Activated CD8-positive, alpha-beta memory T cell treated with anti-CD3 and anti-CD28 coated beads, Interleukin-2, amount 50 U/mL, for 24 hours (primary cell): ENCODE measurements around the gene VILL.
"Not testable (repeated sequence)": the region's sequence is repeated elsewhere in the genome, so short reads cannot be mapped to it uniquely, and the experiment has no call there.

Experiments used
- DNase-seq: peaks from one replicate; pipeline ENCODE4 v3.0.0-alpha.2; 2020; ENCODE audit errors: extremely low read depth

The VILL gene

DNA sequence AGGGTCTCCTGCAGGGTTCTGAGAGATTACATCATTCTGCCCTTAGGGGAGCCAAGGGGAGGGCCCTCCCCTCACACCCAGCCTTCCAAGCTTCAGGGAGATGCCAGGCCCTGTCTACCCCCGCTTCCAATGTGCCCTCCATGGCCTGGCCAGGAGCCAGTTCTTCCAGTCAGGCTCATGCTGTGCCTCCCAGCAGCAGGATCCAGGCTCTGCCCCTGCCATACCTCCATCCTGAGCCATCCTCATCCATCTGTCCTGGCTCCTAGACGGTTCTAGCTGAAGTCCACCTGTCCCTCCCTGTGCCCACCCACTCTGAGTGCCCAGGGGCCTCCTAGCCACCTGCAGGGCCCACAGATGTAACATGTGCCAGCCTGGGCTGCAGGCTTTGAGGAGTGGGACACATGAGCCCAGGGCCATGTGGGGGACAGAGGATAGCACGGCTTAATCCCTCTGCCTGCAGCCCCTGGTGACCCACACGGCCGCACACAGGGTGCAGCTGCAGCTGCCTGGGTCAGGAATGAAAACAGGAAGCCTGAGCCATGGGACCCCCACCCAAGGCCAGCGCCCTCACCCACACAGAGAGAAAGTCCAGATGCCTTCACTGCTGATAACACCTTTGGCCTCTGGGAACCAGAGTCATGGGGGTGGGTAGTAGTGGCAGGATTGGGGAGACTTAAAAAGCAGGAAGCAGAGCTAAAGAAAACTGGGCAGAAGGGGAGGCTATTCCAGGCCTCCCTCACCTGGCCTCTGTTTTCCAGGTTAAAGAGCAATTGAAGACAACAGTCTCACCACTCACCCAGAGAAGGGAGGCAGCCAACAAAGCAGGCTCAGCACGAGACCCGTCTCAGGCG, 27.1 kb downstream of the VILL start:
- no peak for DNase-seq

- no peak for DNase-seq
These were observed 28.0 kb downstream of the VILL start for GRCh38 chr3:38018296-38019266.

- DNase-seq = no peak
These were observed 29.2 kb downstream of the VILL start for GRCh38 chr3:38019658-38020341.

DNA sequence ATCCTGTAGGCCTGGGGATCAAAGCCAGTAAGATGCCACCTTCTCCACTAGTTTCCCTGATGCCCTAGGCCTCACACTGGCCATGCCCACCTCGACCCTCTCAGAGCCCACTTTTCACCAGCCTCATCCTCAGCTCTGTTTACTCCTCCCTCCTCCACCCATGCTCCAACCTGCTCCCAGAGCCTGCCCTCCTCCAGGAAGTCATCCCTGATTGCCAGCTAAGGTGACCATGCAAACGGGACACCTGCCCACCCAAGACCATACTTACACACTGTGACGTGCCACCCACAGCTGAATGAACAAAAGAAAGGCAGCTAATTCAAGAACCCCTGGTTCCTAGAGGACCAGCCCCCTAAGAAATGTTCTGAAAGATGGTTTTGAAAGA, 29.7 kb downstream of the VILL start:
- no peak for DNase-seq

DNA sequence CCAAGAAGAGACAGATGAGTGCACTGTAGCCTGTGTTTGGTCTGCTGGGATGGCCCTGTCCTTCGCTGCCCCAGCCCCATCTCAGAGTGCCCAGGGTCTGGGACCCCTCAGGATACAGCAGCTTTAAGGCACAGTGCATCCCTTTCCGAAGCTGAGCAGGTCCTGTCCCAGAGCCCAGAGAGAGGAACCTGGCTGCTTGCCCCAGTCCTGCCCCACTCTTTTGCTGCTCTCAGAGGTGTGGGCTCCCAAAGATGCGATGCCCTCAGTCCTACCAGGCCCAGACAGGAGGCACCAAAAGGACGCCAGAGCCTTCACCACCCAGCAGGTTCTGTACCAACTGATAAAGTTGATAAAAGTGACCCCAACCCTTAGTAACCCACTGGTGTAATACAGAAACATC, 30.6 kb downstream of the VILL start:
- DNase-seq = no peak

- DNase-seq = no peak
These were observed 31.7 kb downstream of the VILL start for GRCh38 chr3:38022301-38022700.

DNA sequence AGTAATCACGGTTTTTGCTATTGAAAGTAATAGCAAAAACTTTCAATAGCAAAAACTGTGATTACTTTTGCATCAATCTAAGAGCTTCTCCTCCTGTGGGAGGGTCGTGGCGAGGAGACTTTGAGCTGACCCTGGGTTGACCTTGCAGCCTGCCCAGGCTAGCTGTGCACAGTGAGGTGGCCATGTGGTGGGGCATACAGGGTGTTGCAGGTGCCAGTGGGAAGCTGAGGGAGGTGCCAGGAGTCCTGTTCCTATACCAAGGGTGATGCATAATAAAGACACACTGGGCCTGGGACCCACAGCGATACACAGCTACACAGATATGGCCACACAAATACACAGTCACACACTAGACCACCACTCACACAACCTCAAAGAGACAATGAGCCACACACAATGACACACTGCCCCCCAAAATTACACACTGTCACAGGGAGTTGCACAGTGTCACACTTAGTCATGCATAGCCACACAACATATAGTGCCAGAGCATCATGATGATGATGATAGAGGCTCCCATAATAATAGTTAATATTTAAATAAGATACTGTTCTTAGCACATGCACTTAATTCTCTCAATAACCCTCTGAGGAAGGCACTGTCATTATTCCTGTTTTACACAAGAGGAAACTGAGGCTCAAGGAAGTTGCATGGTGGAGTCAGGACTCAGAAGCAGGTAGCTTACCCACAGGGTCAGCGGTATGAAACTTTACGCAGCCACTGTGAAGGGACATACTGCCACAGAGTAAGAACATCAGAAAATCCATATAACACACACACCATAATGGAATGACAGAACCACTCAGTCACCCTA, 32.5 kb downstream of the VILL start:
- DNase-seq = no peak

- DNase-seq = no peak
These were observed 36.3 kb downstream of the VILL start for GRCh38 chr3:38026856-38027255.

- no peak for DNase-seq
These were observed 37.2 kb downstream of the VILL start for GRCh38 chr3:38027466-38028465.

- DNase-seq = no peak
These were observed 38.2 kb downstream of the VILL start for GRCh38 chr3:38028621-38029361.

- DNase-seq = no peak
These were observed 39.0 kb downstream of the VILL start, which contains the start of gene PLCD1 for GRCh38 chr3:38029400-38030125. Gene PLCD1, minus strand, starts transcription at chr3:38029642. Its CDS starts 103 bp downstream, at chr3:38029539.

GRCh38 chr3:38030126-38031021, 39.8 kb downstream of the VILL start:
- no peak for DNase-seq

- DNase-seq = no peak
These were observed 40.7 kb downstream of the VILL start for GRCh38 chr3:38031022-38031994.

DNA sequence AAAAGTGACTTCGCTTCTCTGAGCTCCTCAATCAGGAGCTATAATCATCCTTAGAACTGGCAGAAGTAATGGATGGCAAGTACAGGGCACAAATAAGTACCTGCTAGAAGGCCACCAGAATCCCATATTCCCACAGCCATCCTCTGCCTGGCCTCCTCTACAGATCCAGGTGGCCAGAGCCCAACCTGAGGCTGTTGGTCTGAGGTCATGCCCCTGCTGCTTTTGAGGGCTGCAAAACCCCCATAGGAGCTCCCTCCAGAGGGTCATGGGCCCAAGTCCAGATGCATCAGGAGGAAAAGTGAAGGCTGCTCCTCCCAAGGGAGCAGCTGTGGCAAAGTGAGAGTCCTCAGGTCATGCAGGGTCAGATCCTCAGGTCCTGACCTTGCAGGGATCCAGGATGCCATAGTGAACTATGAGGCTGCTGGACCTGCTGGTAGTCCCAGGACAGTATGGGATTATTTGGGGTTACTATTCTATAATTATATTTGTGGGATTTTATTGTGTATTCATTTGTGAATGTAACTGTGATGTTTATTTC, 41.8 kb downstream of the VILL start:
- no peak for DNase-seq

DNA sequence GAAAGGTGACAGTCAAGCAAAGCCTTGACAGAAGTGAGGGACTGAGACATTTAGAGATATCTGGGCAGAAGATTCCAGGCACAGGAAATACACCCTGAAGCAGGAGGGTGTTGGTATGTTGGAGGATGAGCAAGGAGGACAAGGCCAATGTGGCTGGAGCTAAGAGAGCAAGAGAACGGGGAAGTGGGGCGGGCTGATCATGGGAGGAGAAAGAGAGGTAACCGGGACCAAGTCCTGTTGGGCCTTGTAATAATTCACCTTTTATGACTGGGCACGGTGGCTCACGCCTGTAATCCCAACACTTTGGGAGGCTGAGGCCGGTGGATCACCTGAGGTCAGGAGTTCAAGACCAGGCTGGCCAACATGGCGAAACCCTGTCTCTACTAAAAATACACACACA, 43.0 kb downstream of the VILL start:
- not testable (repeated sequence) for DNase-seq

DNA sequence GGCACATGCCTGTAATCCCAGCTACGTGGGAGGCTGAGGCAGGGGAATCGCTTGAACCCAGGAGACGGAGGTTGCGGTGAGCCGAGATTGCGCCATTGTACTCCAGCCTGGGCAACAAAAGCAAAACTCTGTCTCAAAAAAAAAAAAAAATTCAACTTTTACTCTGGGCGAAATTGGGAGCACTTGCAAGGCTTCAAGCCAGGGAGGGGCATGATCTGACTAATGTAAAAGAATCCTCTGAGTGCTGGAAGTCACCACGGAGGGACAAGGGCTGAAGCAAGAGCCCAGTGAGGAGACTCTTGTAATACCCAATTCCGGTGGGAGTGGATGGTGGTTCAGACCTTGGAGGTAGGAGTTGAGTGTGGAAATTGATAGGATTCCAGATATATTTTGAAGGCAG, 43.7 kb downstream of the VILL start:
- not testable (repeated sequence) for DNase-seq
